ENCODE results near the gene TSPAN2. TPM values are rescaled to one million over a fixed set of nuclear protein-coding genes. Genes with fewer than 3 reads are reported as not detected.

Gene TSPAN2
- 0.91 TPM in 1 of 2 replicates, not detected in the other for total RNA-seq

DNA sequence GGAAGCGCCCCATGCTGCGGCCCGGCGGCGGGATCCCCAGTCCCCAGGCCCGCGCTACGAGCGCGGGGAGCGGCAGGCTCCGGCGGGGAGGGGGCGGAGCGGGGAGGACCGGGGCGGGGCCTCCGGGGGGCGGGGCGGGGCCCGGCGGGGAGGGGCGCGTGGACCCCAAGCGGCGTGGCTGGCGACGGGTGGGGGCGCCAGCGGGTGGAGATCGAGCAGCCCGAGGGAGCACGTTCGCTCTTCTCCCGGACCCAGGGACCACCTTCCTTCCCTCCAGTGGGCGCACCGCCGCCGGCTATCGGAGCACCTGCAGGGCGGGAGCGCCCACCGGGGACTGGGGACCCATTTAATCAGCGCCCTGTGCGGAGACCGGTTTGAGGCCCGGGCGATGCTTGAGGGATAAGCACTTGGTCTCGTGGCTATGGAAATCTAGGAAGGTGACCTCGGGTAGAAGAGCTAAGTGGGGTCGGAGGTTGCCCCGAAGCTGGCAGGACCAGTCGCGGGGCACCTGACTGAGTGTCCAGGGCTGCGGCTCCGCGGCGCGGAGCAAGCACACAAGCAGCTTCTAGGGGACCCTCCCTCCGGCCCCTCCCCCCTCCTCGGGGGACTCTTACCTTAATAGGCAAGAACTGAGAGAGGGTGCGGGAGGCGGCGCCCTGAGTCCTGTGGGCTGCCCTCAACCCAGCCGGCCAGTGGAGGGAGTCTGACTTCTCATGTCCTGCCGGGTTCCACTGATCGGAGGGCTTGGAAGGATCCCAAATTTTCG, at the start of gene TSPAN2:
Gene TSPAN2, minus strand, starts transcription at position 84 of the 766 bp plus-strand sequence. Its CDS starts 71 bp downstream, at position 13.
- ChIA-PET CTCF (interaction anchor here (1.0 kb wide), 1 partner anchor 110 kb away, joined by 3 read pairs; no protein-coding TSS in a partner anchor), POLR2A (interaction anchor here (2.7 kb wide), 1 partner anchor 9 kb away, joined by 14 read pairs; no protein-coding TSS in a partner anchor)
- H3K9me3 Mint-ChIP-seq = no peaks in the 10 kb centered on the region
- H3K27me3 Mint-ChIP-seq = peaks cover 14% of the 10 kb centered on the region
- no peaks in the 10 kb centered on the region for H3K36me3 Mint-ChIP-seq (ENCODE audit: low read depth)
- ATAC-seq (ENCODE audit: low read depth) (peak; percentile 87), DNase-seq (peak; percentile 44)
- peaks cover 11% of the 10 kb centered on the region for H3K4me1 Mint-ChIP-seq
- intact Hi-C loops (cut with micrococcal nuclease) = loop anchor here (1.0 to 10.0 kb wide), 4 partner anchors 10 to 335 kb away; partner anchors contain the start of genes CSDE1 and SIKE1
- TF ChIP-seq, protein P1, sequence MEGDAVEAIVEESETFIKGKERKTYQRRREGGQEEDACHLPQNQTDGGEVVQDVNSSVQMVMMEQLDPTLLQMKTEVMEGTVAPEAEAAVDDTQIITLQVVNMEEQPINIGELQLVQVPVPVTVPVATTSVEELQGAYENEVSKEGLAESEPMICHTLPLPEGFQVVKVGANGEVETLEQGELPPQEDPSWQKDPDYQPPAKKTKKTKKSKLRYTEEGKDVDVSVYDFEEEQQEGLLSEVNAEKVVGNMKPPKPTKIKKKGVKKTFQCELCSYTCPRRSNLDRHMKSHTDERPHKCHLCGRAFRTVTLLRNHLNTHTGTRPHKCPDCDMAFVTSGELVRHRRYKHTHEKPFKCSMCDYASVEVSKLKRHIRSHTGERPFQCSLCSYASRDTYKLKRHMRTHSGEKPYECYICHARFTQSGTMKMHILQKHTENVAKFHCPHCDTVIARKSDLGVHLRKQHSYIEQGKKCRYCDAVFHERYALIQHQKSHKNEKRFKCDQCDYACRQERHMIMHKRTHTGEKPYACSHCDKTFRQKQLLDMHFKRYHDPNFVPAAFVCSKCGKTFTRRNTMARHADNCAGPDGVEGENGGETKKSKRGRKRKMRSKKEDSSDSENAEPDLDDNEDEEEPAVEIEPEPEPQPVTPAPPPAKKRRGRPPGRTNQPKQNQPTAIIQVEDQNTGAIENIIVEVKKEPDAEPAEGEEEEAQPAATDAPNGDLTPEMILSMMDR (IDR thresholded peaks at IDR 0.05) = no peak
- H3K4me3 Mint-ChIP-seq = peak within 1 kb of the TSS; percentile 86
- no peak within 1 kb of the TSS for H3K27ac Mint-ChIP-seq

DNA sequence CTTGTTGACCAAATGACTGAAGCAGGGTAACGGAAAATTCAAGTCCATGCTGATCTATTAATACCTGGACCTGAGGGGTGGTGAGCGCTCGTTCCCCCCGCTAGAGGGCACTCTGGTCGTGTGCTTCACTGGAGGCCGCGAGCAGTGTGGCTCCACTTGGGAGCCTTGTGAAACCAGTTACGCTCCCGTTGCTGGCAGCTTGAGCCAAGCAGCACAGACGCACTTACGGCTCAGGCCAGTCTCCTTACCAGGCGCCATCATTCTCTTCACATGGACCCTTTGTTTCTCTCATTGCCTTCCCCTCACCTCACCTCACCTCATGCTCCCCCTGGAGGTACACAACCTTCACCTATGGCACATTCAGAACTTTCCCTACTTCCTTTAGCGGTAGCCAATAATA, 49.7 kb upstream of the TSPAN2 start:
- Mint-ChIP-seq H3K4me1 (peaks cover 3% of the 10 kb centered on the region), H3K9me3 (no peaks in the 10 kb centered on the region), H3K27ac (no peak overlapping the region), H3K4me3 (peak overlapping the region; percentile 9), H3K36me3 (ENCODE audit: low read depth) (no peaks in the 10 kb centered on the region), H3K27me3 (peaks cover 26% of the 10 kb centered on the region)
- DNase-seq (peak; percentile 34), ATAC-seq (ENCODE audit: low read depth) (peak; percentile 71)
- CTCF ChIA-PET = interaction anchor here (1.5 to 3.2 kb wide), 3 partner anchors 8 to 457 kb away, joined by 4 to 21 read pairs (median 6); no protein-coding TSS in a partner anchor
- TF ChIP-seq, protein P1 (IDR thresholded peaks at IDR 0.05) = no peak
- POLR2A ChIA-PET = no interaction called here
- intact Hi-C loops (cut with micrococcal nuclease) = loop anchor here (1.0 to 5.0 kb wide), 2 partner anchors 568 to 838 kb away; no protein-coding TSS in a partner anchor

DNA sequence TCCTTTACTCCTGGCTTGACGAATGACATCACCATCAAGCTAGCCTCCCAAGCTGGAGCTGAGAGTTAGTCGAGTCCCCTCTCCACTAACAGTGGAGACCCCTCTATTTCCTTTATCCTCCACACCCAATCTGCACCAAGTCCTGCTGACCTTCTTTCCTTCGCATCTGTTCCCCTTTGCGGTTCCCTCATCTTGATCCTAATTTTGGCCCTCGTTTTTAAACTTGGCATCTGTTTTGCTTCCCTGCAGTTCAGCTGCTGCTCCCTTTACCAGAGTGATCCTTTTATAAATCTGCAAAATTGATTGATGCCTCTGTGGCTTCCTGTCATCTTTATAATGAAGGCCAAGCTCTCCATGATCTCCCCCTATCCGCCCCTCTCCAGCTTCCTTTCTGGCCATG, 49.0 kb upstream of the TSPAN2 start:
- ChIA-PET POLR2A (no interaction called here), CTCF (interaction anchor here (0.9 to 3.2 kb wide), 4 partner anchors 10 to 882 kb away, joined by 3 to 21 read pairs (median 4); no protein-coding TSS in a partner anchor)
- Mint-ChIP-seq H3K27me3 (peaks cover 23% of the 10 kb centered on the region), H3K9me3 (no peaks in the 10 kb centered on the region), H3K36me3 (ENCODE audit: low read depth) (no peaks in the 10 kb centered on the region), H3K4me1 (peaks cover 3% of the 10 kb centered on the region), H3K27ac (no peak overlapping the region), H3K4me3 (no peak overlapping the region)
- TF ChIP-seq, protein P1 (IDR thresholded peaks at IDR 0.05) = no peak
- intact Hi-C loops (cut with micrococcal nuclease) = loop anchor here (5.0 kb wide), 1 partner anchor 569 kb away; no protein-coding TSS in a partner anchor
- no peak for ATAC-seq (ENCODE audit: low read depth)
- no peak for DNase-seq

DNA sequence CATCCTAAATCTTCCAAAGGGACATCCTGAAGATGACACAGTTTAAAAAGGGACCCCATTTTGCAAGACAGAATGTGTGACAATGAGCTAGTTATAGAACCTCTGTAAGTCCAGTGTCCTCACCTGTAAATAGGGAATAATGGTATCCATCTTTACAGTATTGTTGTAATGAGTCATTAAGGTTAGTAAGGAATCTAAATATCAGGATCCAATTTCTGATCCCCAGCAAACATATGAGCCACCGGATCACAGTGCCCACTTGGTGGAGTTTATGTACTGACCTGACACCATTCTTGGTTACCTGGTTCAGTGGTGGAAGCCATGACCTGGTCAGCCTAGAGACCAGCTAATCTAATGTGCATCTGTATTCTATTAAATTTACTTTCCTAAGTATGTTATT, 47.9 kb upstream of the TSPAN2 start:
- intact Hi-C loops (cut with micrococcal nuclease) = loop anchor here (5.0 kb wide), 1 partner anchor 570 kb away; no protein-coding TSS in a partner anchor
- ChIA-PET POLR2A (no interaction called here), CTCF (interaction anchor here (0.9 to 3.2 kb wide), 5 partner anchors 9 to 847 kb away, joined by 3 to 21 read pairs (median 4); no protein-coding TSS in a partner anchor)
- ATAC-seq (ENCODE audit: low read depth) (no peak), DNase-seq (no peak)
- no peaks in the 10 kb centered on the region for H3K36me3 Mint-ChIP-seq (ENCODE audit: low read depth)
- peaks cover 3% of the 10 kb centered on the region for H3K4me1 Mint-ChIP-seq
- TF ChIP-seq, protein P1 (IDR thresholded peaks at IDR 0.05) = no peak
- H3K4me3 Mint-ChIP-seq = no peak overlapping the region
- H3K27ac Mint-ChIP-seq = no peak overlapping the region
- H3K27me3 Mint-ChIP-seq = peaks cover 21% of the 10 kb centered on the region
- no peaks in the 10 kb centered on the region for H3K9me3 Mint-ChIP-seq

DNA sequence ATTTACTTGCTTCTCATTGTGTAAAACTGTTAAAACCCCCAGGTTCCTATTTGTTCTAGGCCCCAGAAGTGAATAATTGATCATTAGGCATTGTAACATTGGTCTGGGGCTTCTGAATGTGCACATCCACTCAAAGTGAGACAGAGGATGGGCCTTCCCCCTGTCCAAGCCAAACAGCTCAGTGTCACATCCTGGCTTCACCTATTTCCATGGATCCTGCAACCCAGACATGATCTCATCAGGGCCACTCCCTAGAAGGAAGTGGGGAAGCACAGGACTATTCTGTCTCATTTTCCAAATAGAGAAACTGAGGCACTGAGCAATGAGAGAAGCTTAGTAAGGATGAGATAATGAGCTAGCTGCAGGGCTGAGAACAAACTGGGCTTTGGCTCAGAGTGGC, 47.4 kb upstream of the TSPAN2 start:
- Mint-ChIP-seq H3K4me1 (peaks cover 3% of the 10 kb centered on the region), H3K27me3 (peaks cover 18% of the 10 kb centered on the region), H3K36me3 (ENCODE audit: low read depth) (no peaks in the 10 kb centered on the region), H3K4me3 (no peak overlapping the region), H3K27ac (no peak overlapping the region), H3K9me3 (no peaks in the 10 kb centered on the region)
- DNase-seq (no peak), ATAC-seq (ENCODE audit: low read depth) (no peak)
- TF ChIP-seq, protein P1 (IDR thresholded peaks at IDR 0.05) = no peak
- ChIA-PET POLR2A (no interaction called here), CTCF (interaction anchor here (0.6 to 3.2 kb wide), 6 partner anchors 8 to 848 kb away, joined by 3 to 21 read pairs (median 4); no protein-coding TSS in a partner anchor)
- intact Hi-C loops (cut with micrococcal nuclease) = loop anchor here (5.0 kb wide), 1 partner anchor 571 kb away; no protein-coding TSS in a partner anchor

All from activated B cell treated with CpG ODN at 0.5 μM for 24 hours (primary cell).